H9 (cell line): ENCODE measurements around the gene TMC8. TPM values are rescaled to one million over a fixed set of nuclear protein-coding genes. Genes with fewer than 3 reads are reported as not detected.

Experiments used
- DNase-seq: peaks from one replicate; pipeline ENCODE4 v3.0.0-alpha.2; 2017
- H2AFZ ChIP-seq: one replicate; pipeline ENCODE4 v1.6.1; 2013; ENCODE audit warnings: mild to moderate bottlenecking, low read length, control low read depth, moderate library complexity
- H2AK5ac ChIP-seq: 2 replicates; pipeline ENCODE4 v1.6.1; 2013; ENCODE audit warnings: low read length, control low read depth, mixed read lengths; ENCODE audit not compliant: insufficient read length
- H2BK120ac ChIP-seq: one replicate; pipeline ENCODE4 v1.6.1; 2013; ENCODE audit warnings: low read depth, mild to moderate bottlenecking, low read length, control low read depth, inconsistent platforms; ENCODE audit not compliant: poor library complexity, severe bottlenecking
- H2BK12ac ChIP-seq: 2 replicates; pipeline ENCODE4 v1.6.1; 2013; ENCODE audit warnings: low read length, control low read depth, mixed read lengths, low read depth; ENCODE audit not compliant: insufficient read length
- H2BK15ac ChIP-seq: 2 replicates; pipeline ENCODE4 v1.6.1; 2013; ENCODE audit warnings: low read depth, low read length, control low read depth
- H2BK20ac ChIP-seq: one replicate; pipeline ENCODE4 v1.6.1; 2013; ENCODE audit warnings: low read depth, mild to moderate bottlenecking, low read length, control low read depth, inconsistent platforms; ENCODE audit not compliant: poor library complexity, severe bottlenecking
- H2BK5ac ChIP-seq: 2 replicates; pipeline ENCODE4 v1.6.1; 2013; ENCODE audit warnings: low read length, control low read depth, mixed read lengths; ENCODE audit not compliant: insufficient read length
- H3K14ac ChIP-seq: 2 replicates; pipeline ENCODE4 v1.6.1; 2013; ENCODE audit warnings: low read length, control low read depth; ENCODE audit not compliant: insufficient read depth
- H3K18ac ChIP-seq: 2 replicates; pipeline ENCODE4 v1.6.1; 2013; ENCODE audit warnings: low read depth, mild to moderate bottlenecking, mixed read lengths, low read length, control low read depth; ENCODE audit not compliant: insufficient read length
- H3K23ac ChIP-seq: 2 replicates; pipeline ENCODE4 v1.6.1; 2013; ENCODE audit warnings: low read length, control low read depth, mixed read lengths, low read depth; ENCODE audit not compliant: insufficient read length
- H3K23me2 ChIP-seq: 2 replicates; pipeline ENCODE4 v1.6.1; 2013; ENCODE audit warnings: low read depth, mild to moderate bottlenecking, mixed read lengths, low read length, control low read depth; ENCODE audit not compliant: insufficient read length, poor library complexity, severe bottlenecking
- H3K27ac ChIP-seq: 2 replicates; pipeline ENCODE4 v1.5.1; 2013; ENCODE audit warnings: low read length, control low read depth, mixed read lengths, low read depth; ENCODE audit not compliant: insufficient read length
- H3K27me3 ChIP-seq: 2 replicates; pipeline ENCODE4 v1.6.1; 2013; ENCODE audit warnings: low read length, control low read depth, inconsistent platforms; ENCODE audit not compliant: insufficient read depth
- H3K4ac ChIP-seq: 2 replicates; pipeline ENCODE4 v1.6.1; 2013; ENCODE audit warnings: low read depth, mild to moderate bottlenecking, control low read depth, inconsistent platforms, low read length, moderate library complexity
- H3K4me1 ChIP-seq: 2 replicates; pipeline ENCODE4 v1.6.1; 2013; ENCODE audit warnings: low read length, control low read depth, inconsistent platforms; ENCODE audit not compliant: insufficient read depth
- H3K4me2 ChIP-seq: 2 replicates; pipeline ENCODE4 v1.6.1; 2013; ENCODE audit warnings: low read length, control low read depth, mixed read lengths; ENCODE audit not compliant: insufficient read length, insufficient read depth
- H3K56ac ChIP-seq: 2 replicates; pipeline ENCODE4 v1.6.1; 2013; ENCODE audit warnings: low read depth, mild to moderate bottlenecking, mixed read lengths, low read length, control low read depth; ENCODE audit not compliant: insufficient read length
- H3K79me1 ChIP-seq: 2 replicates; pipeline ENCODE4 v1.6.1; 2013; ENCODE audit warnings: low read depth, mild to moderate bottlenecking, moderate library complexity, low read length, control low read depth, inconsistent platforms; ENCODE audit not compliant: insufficient read depth, poor library complexity, severe bottlenecking
- H3K79me2 ChIP-seq: 2 replicates; pipeline ENCODE4 v1.6.1; 2013; ENCODE audit warnings: low read length, control low read depth, inconsistent platforms; ENCODE audit not compliant: insufficient read depth
- H3K9ac ChIP-seq: 2 replicates; pipeline ENCODE4 v1.6.1; 2013; ENCODE audit warnings: low read length, control low read depth, mixed read lengths; ENCODE audit not compliant: insufficient read length; ENCODE audit errors: extremely low read depth
- H3K9me3 ChIP-seq: one replicate; pipeline ENCODE4 v1.6.1; 2013; ENCODE audit warnings: low read depth, low read length, inconsistent platforms; ENCODE audit not compliant: control insufficient read depth
- H3T11ph ChIP-seq: one replicate; pipeline ENCODE4 v1.6.1; 2013; ENCODE audit warnings: mild to moderate bottlenecking, low read length, control low read depth, inconsistent platforms
- H4K20me1 ChIP-seq: one replicate; pipeline ENCODE4 v1.6.1; 2013; ENCODE audit not compliant: control insufficient read depth, insufficient read length, insufficient read depth
- H4K5ac ChIP-seq: 2 replicates; pipeline ENCODE4 v1.6.1; 2013; ENCODE audit warnings: low read depth, mild to moderate bottlenecking, mixed read lengths, low read length, control low read depth; ENCODE audit not compliant: insufficient read length
- H4K8ac ChIP-seq: replicated peaks from 2 replicates; pipeline ENCODE4 v1.6.1; 2013; ENCODE audit warnings: low read length, control low read depth, mixed read lengths, low read depth; ENCODE audit not compliant: insufficient read length
- H4K91ac ChIP-seq: 2 replicates; pipeline ENCODE4 v1.6.1; 2013; ENCODE audit warnings: low read depth, mild to moderate bottlenecking, moderate library complexity, mixed read lengths, low read length, control low read depth; ENCODE audit not compliant: insufficient read length
- H3K27ac Mint-ChIP-seq, 3 experiments: 2 replicates in 2 of 3; 3 replicates in 1 of 3; pipeline ENCODE4 v1.8.0; 2020 to 2021; ENCODE audit warnings: mixed read lengths in 3 of 3, mild to moderate bottlenecking in 1 of 3, moderate library complexity in 1 of 3
- H3K27me3 Mint-ChIP-seq: 2 replicates; pipeline ENCODE4 v1.8.0; 2021; ENCODE audit warnings: low read depth, mild to moderate bottlenecking, moderate library complexity, mixed read lengths
- H3K36me3 Mint-ChIP-seq, 3 experiments: 2 replicates in 2 of 3; 3 replicates in 1 of 3; pipeline ENCODE4 v1.8.0; 2020 to 2021; ENCODE audit warnings: low read depth in 3 of 3, mixed read lengths in 3 of 3; ENCODE audit not compliant: insufficient read depth in 1 of 3
- H3K4me1 Mint-ChIP-seq, 2 experiments: 2 replicates each; pipeline ENCODE4 v1.8.0; 2020; ENCODE audit warnings: mixed read lengths in 2 of 2
- H3K4me3 Mint-ChIP-seq, 2 experiments: 2 replicates in 1 of 2; 3 replicates in 1 of 2; pipeline ENCODE4 v1.8.0; 2020 to 2021; ENCODE audit warnings: mild to moderate bottlenecking in 2 of 2, mixed read lengths in 2 of 2, moderate library complexity in 1 of 2
- H3K9me3 Mint-ChIP-seq, 2 experiments: 2 replicates in 1 of 2; 3 replicates in 1 of 2; pipeline ENCODE4 v1.8.0; 2020; ENCODE audit warnings: mild to moderate bottlenecking in 2 of 2, mixed read lengths in 2 of 2, moderate library complexity in 1 of 2
- CTCF ChIP-seq: fragments of 200-600 bp; sonication (generic); conservative IDR thresholded peaks from 3 replicates; pipeline ENCODE4 v1.8.0; 2021; ENCODE audit warnings: antibody characterized with exemption, mild to moderate bottlenecking
- WGBS: extraction: QIAGEN DNeasy Blood & Tissue Kit; methylation state at CpG from one replicate; pipeline ENCODE4 v1.1.7; 2013; ENCODE audit warnings: missing lambda C conversion rate, low lambda C conversion rate, mixed read lengths; ENCODE audit not compliant: insufficient read length; ENCODE audit errors: extremely low coverage; 5-methylcytosine and 5-hydroxymethylcytosine counted together
- total RNA-seq: library from RNA; stranded (reverse); gene quantifications from 2 replicates; pipeline ENCODE4 v1.2.1, GENCODE V29; 2021

TMC8 gene
- total RNA-seq, 1 experiment from 2014 or later: 1.0 TPM

- Histone ChIP-seq H3K23me2 (no peaks in the 10 kb centered on the region), H3K4me1 (no peaks in the 10 kb centered on the region), H3K27ac (no peak overlapping the region), H3K56ac (no peak overlapping the region), H3K9ac (no peak overlapping the region), H3K23ac (no peak overlapping the region), H2BK15ac (no peak overlapping the region), H2BK20ac (no peak overlapping the region), H3T11ph (no peak overlapping the region), H3K14ac (no peak overlapping the region), H2AK5ac (no peak overlapping the region), H3K18ac (no peak overlapping the region), H4K20me1 (no peaks in the 10 kb centered on the region), H3K9me3 (no peaks in the 10 kb centered on the region), H2BK12ac (no peak overlapping the region), H3K79me1 (peaks cover 2% of the 10 kb centered on the region), H2AFZ (no peak overlapping the region), H3K27me3 (no peaks in the 10 kb centered on the region), H4K91ac (no peak overlapping the region), H2BK120ac (no peak overlapping the region), H3K4ac (no peak overlapping the region), H3K4me2 (no peak overlapping the region), H4K5ac (no peak overlapping the region), H4K8ac (no peak overlapping the region), H3K79me2 (no peaks in the 10 kb centered on the region), H2BK5ac (no peak overlapping the region)
- Mint-ChIP-seq H3K4me3 (no peak overlapping the region), H3K4me1 (peaks cover 16 to 26% of the 10 kb centered on the region in 2 experiments), H3K36me3 (peaks cover 56 to 82% (median 80%) of the 10 kb centered on the region in 3 experiments), H3K9me3 (no peaks in the 10 kb centered on the region; a peak in 1 of 5 replicates), H3K27me3 (no peaks in the 10 kb centered on the region; the same call in 1 of the 2 replicates), H3K27ac (no peak overlapping the region; a peak in 1 of 7 replicates)
- no CpG with 5 or more reads among the region's 17 CpGs for WGBS
- DNase-seq: no peak
- TF ChIP-seq CTCF: no peak
Measured at GRCh38 chr17:78179372-78179771, 48.8 kb downstream of the TMC8 start.
